Kidney (tissue), 14 donors: Measurements from ENCODE around the gene TRIM68. TPM values are rescaled to one million over a fixed set of nuclear protein-coding genes. Genes with fewer than 3 reads are reported as not detected.

ENCODE experiments used
- DNase-seq, 5 donors: peaks; one replicate each; pipeline ENCODE4 v3.0.0-alpha.2; 2013 to 2020
- FAIRE-seq: peaks from 2 replicates; lab custom pipeline; 2012; peaks lifted over from hg19 to GRCh38; lab: Jason Lieb, UNC
- H3K27ac ChIP-seq, 2 donors: one replicate each; pipeline ENCODE4 v1.7.0; 2013; ENCODE audit warnings: low read depth in 2 of 2, low read length in 2 of 2, inconsistent platforms in 1 of 2
- H3K27me3 ChIP-seq: one replicate; pipeline ENCODE4 v1.7.1; 2013; ENCODE audit warnings: low read length, inconsistent platforms; ENCODE audit not compliant: control insufficient read depth, insufficient read depth
- H3K36me3 ChIP-seq, 3 donors: one replicate each; pipeline versions ENCODE4 v1.7.0 to v1.7.1; 2013; ENCODE audit warnings: low read length in 3 of 3, control low read depth in 1 of 3, inconsistent platforms in 1 of 3; ENCODE audit not compliant: insufficient read depth in 3 of 3, control insufficient read depth in 2 of 3
- H3K4me1 ChIP-seq, 3 donors: one replicate each; pipeline versions ENCODE4 v1.7.0 to v1.7.1; 2013; ENCODE audit warnings: low read length in 3 of 3, inconsistent platforms in 1 of 3, low read depth in 1 of 3; ENCODE audit not compliant: control insufficient read depth in 2 of 3, insufficient read depth in 2 of 3
- H3K4me3 ChIP-seq, 3 donors: one replicate each; pipeline versions ENCODE4 v1.7.0 to v1.8.1; 2013; ENCODE audit warnings: low read length in 3 of 3, control low read depth in 1 of 3, inconsistent platforms in 1 of 3
- H3K9ac ChIP-seq, 3 donors: one replicate each; pipeline versions ENCODE4 v1.7.0 to v1.7.1; 2013; ENCODE audit warnings: low read length in 3 of 3, control low read depth in 1 of 3, inconsistent platforms in 1 of 3
- H3K9me3 ChIP-seq, 3 donors: one replicate each; pipeline versions ENCODE4 v1.7.0 to v1.7.1; 2013; ENCODE audit warnings: low read length in 3 of 3, control low read depth in 1 of 3, inconsistent platforms in 1 of 3; ENCODE audit not compliant: control insufficient read depth in 2 of 3, insufficient read depth in 1 of 3
- intact Hi-C: fragments of 100-400 bp; cut with DNase I; formaldehyde crosslinking; loops from one replicate; pipeline ENCODE4 v1.11.1; 2022
- polyA plus RNA-seq: library from polyadenylated mRNA; stranded (reverse); fragments of 350-450 nt; fragmentation: Illumina TruSeq; extraction: RNeasy Lipid Tissue Mini Kit (QIAGEN cat#74804); gene quantifications from one replicate; pipeline ENCODE4 v1.2.3, GENCODE V29; 2014; ENCODE audit warnings: low read depth, low replicate concordance; ENCODE audit not compliant: insufficient read depth
- total RNA-seq: library from RNA; stranded (reverse); fragmentation: NEBNext Ultra II Directional; extraction: Animal tissue kit (Norgen Biotek cat#: 25700); gene quantifications from one replicate; pipeline ENCODE4 v1.2.1, GENCODE V29; 2021
- TF ChIP-seq, protein P1 (sequence below): IDR thresholded peaks from 3 replicates; pipeline ENCODE4 v1.5.1; 2012; ENCODE audit warnings: mild to moderate bottlenecking, moderate library complexity, borderline replicate concordance; ENCODE audit not compliant: insufficient read depth; ENCODE audit errors: extremely low read depth
- donor health status: control.
- donor health status: control.
- donor health status: control.
- donor health status: control.
- donor health status: control.
- donor health status: DM: yes; HTN: yes; CAD: no.
- donor health status: Normal renal cell carcinoma (clear cell type).

Gene TRIM68
- total and polyA plus RNA-seq, 2 donors from 2014 or later: 11.3 to 18.3 TPM

- TF ChIP-seq, protein P1, sequence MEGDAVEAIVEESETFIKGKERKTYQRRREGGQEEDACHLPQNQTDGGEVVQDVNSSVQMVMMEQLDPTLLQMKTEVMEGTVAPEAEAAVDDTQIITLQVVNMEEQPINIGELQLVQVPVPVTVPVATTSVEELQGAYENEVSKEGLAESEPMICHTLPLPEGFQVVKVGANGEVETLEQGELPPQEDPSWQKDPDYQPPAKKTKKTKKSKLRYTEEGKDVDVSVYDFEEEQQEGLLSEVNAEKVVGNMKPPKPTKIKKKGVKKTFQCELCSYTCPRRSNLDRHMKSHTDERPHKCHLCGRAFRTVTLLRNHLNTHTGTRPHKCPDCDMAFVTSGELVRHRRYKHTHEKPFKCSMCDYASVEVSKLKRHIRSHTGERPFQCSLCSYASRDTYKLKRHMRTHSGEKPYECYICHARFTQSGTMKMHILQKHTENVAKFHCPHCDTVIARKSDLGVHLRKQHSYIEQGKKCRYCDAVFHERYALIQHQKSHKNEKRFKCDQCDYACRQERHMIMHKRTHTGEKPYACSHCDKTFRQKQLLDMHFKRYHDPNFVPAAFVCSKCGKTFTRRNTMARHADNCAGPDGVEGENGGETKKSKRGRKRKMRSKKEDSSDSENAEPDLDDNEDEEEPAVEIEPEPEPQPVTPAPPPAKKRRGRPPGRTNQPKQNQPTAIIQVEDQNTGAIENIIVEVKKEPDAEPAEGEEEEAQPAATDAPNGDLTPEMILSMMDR: peak; percentile 57
- FAIRE-seq: no peak
- Histone ChIP-seq H3K4me1 (no peaks in the 10 kb centered on the region), H3K4me3 (no peak overlapping the region), H3K27me3 (no peaks in the 10 kb centered on the region), H3K9me3 (no peaks in the 10 kb centered on the region), H3K9ac (no peak overlapping the region), H3K36me3 (no peaks in the 10 kb centered on the region), H3K27ac (no peak overlapping the region)
- intact Hi-C loops: no loop called here
- DNase-seq: peak in 4 of 5 donors; percentile 80 to 91 (median 86)
Measured at GRCh38 chr11:4626207-4627099, 18.4 kb upstream of the TRIM68 start.

- no peaks in the 10 kb centered on the region for H3K27me3 ChIP-seq
- FAIRE-seq (no peak), DNase-seq (no peak)
- intact Hi-C loops: no loop called here
- H3K36me3 ChIP-seq: no peaks in the 10 kb centered on the region
- no peak overlapping the region for H3K9ac ChIP-seq
- no peaks in the 10 kb centered on the region for H3K9me3 ChIP-seq
- TF ChIP-seq, protein P1: no peak
- no peak overlapping the region for H3K27ac ChIP-seq
- no peaks in the 10 kb centered on the region for H3K4me1 ChIP-seq
- H3K4me3 ChIP-seq: no peak overlapping the region
Measured at GRCh38 chr11:4619514-4619913, 11.5 kb upstream of the TRIM68 start.

DNA sequence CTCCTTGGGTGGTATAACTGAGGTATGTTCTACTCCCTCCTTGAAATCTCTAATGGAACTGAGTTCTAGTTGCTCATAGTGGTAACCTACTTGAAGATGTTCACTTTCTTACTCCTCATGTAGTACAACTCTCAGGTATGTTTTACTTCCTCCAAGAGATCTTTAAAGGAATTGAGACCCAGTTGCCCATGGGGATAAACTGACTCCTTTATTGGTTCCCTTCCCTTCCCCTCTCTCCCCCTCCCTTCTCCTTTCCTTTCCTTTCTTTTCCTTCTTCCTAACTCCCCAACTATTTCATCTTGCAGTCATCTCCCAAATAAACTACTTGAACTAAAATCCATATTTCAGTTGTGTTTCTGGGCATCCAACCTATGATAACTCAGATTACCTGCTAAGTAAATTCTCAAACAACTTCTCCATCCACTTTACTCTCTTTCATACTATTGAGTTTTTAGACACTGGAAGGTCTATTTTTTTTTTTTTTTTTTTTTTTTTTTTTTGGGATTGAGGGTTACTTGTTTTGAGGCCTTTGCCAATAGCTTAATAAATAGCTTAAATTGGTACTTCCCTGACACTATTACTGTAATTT lies 7.9 kb upstream of the TRIM68 start:
- no peak overlapping the region for H3K27ac ChIP-seq
- no peaks in the 10 kb centered on the region for H3K36me3 ChIP-seq
- H3K9ac ChIP-seq: no peak overlapping the region
- no peaks in the 10 kb centered on the region for H3K4me1 ChIP-seq
- DNase-seq (no peak), FAIRE-seq (no peak)
- H3K4me3 ChIP-seq: no peak overlapping the region
- H3K9me3 ChIP-seq: no peaks in the 10 kb centered on the region
- no peaks in the 10 kb centered on the region for H3K27me3 ChIP-seq
- TF ChIP-seq, protein P1: no peak
- intact Hi-C loops: no loop called here
